ENCODE results near the gene TUBB4A.

The TUBB4A gene

GRCh38 chr19:6466526-6467248 lies 35.4 kb downstream of the TUBB4A start:
- DNase-seq (ENCODE audit: low spot score): no peak

- DNase-seq (ENCODE audit: low spot score): no peak
Measured at GRCh38 chr19:6465663-6466062, 36.4 kb downstream of the TUBB4A start.

- DNase-seq (ENCODE audit: low spot score): no peak
Measured at GRCh38 chr19:6465006-6465405, 37.1 kb downstream of the TUBB4A start.

- no peak for DNase-seq (ENCODE audit: low spot score)
Measured at GRCh38 chr19:6464070-6464873, 37.8 kb downstream of the TUBB4A start, which contains the start of gene CRB3. TSS of gene CRB3 (plus strand) at chr19:6464271. CDS start at chr19:6464702, 431 bp downstream.

GRCh38 chr19:6460099-6460884 lies 41.8 kb downstream of the TUBB4A start:
- peak; percentile 90 for DNase-seq (ENCODE audit: low spot score)

GRCh38 chr19:6459262-6460098 lies 42.6 kb downstream of the TUBB4A start, which contains the start of gene SLC25A23:
TSS of gene SLC25A23 (minus strand) at chr19:6459792. CDS start at chr19:6459628, 164 bp downstream.
- DNase-seq (ENCODE audit: low spot score): peak; percentile 64

GRCh38 chr19:6458695-6459261 lies 43.3 kb downstream of the TUBB4A start:
- DNase-seq (ENCODE audit: low spot score): no peak

- DNase-seq (ENCODE audit: low spot score): no peak
Measured at GRCh38 chr19:6457958-6458694, 44.0 kb downstream of the TUBB4A start.

GRCh38 chr19:6455924-6456323 lies 46.2 kb downstream of the TUBB4A start:
- no peak for DNase-seq (ENCODE audit: low spot score)

GRCh38 chr19:6453951-6454565 lies 48.1 kb downstream of the TUBB4A start:
- DNase-seq (ENCODE audit: low spot score): no peak

GRCh38 chr19:6452899-6453298 lies 49.2 kb downstream of the TUBB4A start:
- no peak for DNase-seq (ENCODE audit: low spot score)

GRCh38 chr19:6452223-6452614 lies 49.9 kb downstream of the TUBB4A start:
- DNase-seq (ENCODE audit: low spot score): no peak

- no peak for DNase-seq (ENCODE audit: low spot score)
Measured at GRCh38 chr19:6451583-6452222, 50.4 kb downstream of the TUBB4A start.

GRCh38 chr19:6450166-6450565 lies 51.9 kb downstream of the TUBB4A start:
- no peak for DNase-seq (ENCODE audit: low spot score)

GRCh38 chr19:6448045-6448444 lies 54.1 kb downstream of the TUBB4A start:
- DNase-seq (ENCODE audit: low spot score): no peak

GRCh38 chr19:6446452-6446851 lies 55.7 kb downstream of the TUBB4A start:
- DNase-seq (ENCODE audit: low spot score): no peak

Data from COLO829 (cell line).